GM21526 (cell line): Measurements from ENCODE around the gene GARIN5B.

Experiments
- ATAC-seq: cut with Tn5 transposase; IDR thresholded peaks from one replicate; pipeline ENCODE4 v1.9.1; 2021; ENCODE audit warnings: moderate library complexity; ENCODE audit not compliant: unreplicated experiment, low FRiP score

Gene GARIN5B

DNA sequence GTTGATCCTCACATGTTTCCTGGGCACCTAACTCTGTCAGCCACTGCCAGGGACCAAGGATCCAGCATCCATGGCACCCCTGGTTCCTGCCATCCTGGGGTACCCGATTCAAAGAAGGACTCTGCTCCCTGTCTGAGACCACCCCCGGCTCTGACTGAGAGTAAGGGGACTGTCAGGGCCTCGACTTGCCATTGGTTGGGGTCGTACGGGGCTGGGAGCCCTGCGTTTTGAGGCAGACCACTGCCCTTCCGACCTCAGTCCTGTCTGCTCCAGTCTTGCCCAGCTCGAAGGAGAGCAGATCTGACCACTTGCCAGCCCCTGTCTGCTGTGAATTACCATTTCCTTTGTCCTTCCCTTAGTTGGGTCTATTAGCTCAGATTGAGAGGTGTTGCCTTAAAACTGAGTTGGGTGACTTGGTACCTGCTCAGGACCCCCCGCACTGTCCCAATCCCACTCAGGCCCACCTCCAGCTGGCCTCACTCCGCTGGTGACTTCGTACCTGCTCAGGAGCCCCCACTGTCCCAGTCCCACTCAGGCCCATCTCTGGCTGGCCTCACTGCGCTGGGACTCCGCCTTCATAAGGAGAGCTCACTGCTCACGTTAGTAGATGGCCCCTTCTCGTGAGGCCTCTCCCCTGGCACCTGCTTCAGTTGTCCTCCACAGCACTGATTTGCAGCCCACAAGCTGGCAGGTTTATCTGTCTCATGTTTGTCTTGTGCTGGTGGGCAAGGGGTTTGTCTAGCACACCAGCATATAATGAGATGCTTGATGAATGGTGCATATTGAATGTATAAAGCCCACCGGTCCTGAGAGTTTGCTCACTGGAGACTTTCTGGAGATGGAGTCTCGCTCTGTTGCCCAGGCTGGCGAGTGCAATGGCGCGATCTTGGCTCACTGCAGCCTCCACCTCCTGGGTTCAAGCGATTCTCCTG lies 26.6 kb upstream of the GARIN5B start:
- ATAC-seq, result no peak

DNA sequence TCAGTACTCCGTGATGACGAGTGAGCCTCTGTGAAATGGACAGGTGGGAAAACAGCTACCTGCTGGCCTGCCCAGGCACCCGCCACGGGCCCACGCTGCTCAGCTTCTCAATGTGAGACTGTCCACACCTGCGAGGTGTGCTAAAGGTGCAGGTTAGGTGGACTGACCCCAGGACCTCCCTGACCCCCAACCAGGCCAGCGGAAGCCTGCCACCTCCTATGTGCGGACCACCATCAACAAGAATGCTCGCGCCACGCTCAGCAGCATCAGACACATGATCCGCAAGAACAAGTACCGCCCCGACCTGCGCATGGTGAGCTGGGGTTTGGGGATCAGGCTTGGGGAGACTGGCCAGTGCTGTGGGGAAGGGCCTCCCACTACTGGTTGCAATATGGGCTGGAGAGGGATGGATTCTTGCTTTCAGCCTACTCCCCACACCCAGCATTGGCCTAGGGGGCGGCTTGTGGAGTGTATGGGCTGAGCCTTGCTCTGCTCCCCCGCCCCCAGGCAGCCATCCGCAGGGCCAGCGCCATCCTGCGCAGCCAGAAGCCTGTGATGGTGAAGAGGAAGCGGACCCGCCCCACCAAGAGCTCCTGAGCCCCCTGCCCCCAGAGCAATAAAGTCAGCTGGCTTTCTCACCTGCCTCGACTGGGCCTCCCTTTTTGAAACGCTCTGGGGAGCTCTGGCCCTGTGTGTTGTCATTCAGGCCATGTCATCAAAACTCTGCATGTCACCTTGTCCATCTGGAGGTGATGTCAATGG lies 24.9 kb upstream of the GARIN5B start:
- no peak for ATAC-seq

DNA sequence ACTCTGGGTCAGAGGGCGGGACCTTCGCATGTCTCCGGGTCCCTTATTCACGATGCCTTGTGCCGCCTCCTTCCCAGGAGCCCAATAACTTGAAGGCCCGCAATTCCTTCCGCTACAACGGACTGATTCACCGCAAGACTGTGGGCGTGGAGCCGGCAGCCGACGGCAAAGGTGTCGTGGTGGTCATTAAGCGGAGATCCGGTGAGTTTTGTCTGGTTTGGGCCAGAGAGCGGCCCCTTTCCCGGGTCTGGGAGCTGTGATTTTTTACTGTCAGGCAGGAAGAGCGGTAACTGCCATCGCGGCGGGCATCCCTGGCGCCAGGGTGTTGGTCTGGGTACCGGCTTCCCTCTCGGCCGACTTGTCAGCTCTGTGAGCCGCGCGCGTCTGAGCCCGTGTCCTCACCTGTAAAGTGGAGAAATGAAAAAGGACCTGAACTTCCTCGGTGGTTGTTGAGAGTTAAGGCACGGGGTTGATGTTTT lies 23.5 kb upstream of the GARIN5B start:
- ATAC-seq, result no peak

DNA sequence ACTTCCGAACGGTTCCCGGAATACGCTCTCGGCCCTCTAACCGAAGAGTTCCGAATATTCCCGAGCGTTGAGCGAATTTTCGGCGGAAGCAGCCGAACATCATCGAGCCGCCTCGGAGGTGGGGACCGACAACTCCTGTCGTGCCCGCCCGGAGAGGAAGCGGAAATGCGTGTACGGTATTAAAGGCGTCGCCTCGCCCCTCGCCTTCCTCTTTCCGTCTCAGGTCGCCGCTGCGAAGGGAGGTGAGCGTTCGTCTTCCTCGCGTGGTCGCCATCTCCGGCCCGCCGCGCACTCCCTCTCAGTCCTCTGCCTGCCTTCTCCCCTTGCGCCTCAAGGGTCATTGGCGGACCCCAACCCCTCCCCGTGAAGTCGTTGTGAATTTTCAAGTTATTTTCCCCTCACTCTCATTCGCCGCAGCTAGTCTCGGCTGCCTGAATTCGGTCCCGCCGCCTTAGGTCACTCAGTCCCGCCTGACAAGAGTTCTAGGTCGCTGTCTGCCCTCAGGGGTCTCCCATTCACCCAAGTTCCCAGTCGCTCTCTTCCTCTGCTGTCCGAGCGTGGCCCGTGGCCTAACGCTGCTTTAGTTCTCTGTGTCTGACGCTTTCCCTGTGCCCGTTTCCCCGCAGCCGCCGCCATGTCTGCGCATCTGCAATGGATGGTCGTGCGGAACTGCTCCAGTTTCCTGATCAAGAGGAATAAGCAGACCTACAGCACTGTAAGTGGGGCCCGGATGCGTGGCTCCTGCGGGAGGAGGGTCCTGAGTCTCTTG lies 22.8 kb upstream of the GARIN5B start, which contains the start of gene RPL28:
TSS of gene RPL28 (plus strand) at position 209 of the 769 bp plus-strand sequence. CDS start at position 635, 426 bp downstream.
- peak; percentile 51 for ATAC-seq

DNA sequence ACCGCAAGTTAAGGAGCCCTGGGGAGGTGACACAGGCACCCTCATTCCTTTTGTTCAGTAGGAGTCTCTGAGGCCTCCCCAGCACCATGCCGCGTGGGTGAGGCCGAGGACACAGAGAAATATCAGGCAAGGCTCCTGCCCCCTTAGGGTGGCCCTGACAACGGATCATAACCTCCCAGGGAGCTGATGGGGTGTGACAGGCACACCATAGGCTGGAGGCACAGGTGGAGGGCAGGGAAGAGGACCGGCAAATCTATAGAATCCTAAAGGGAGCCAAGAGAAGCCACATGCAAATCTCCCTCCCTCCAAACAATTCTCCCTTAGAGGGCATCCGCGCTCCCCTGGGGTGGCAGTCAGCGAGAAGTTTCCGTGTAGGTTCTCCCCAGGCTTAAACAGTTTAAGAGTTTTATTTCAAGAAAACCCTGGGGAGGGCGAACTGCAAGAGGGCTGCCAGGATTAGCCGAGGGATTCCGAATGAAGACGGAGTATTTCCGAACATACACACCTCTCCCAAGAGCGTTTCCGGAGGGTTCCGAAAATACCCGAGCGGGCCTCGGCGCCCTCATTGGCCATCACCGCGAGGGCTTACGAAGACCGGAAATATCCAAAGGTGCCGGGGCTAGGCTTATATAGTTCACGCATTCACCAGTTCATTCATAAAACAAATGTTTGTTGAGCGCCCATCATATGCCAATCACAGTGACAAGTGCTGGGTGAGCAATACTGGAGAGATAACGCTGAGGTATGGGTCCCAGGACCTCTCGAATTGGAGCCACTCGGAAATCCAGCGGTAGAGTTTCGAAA lies 22.1 kb upstream of the GARIN5B start:
- peak; percentile 59 for ATAC-seq

DNA sequence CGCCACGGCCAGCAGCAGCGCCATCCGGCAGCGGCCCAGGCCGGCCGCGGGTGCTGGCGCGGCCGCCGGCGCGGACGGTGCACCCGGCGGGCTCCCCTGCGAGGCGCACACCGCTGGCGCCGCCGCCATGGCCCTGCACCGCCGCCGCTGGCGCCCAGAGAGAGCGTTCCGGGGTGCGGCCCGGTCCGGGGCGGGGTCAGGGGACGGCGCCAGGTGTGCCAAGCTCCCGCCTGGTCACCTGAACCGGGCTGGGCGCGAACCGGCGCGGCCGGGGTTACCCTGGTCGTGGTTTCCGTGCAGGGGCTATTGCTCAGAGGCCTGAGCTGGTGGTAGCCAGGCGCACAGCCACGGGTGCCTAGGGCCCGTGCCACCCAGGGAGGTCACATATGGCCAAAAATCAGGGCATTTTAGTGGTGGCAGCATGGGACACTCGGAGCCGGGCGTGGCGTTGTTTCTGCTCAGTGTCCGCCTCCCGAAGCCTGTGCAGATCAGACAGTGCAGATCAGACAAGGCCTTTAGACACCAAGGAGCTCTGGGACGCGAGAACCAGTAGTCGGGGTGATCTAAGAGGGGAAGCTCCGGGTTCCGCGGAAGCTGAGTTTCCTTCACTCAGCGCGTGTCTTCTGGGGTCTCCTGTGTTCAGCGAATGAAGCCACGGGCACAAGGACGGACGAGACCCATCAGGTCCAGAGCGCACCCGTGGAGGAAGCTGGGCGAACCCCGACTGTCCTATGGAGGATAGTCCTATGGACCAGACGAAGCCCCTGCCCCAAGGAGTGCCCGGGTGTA lies 21.3 kb upstream of the GARIN5B start, which contains the start of gene TMEM238:
TSS of gene TMEM238 (minus strand) at position 162 of the 789 bp plus-strand sequence. CDS start at position 129, 33 bp downstream.
- ATAC-seq, result no peak

DNA sequence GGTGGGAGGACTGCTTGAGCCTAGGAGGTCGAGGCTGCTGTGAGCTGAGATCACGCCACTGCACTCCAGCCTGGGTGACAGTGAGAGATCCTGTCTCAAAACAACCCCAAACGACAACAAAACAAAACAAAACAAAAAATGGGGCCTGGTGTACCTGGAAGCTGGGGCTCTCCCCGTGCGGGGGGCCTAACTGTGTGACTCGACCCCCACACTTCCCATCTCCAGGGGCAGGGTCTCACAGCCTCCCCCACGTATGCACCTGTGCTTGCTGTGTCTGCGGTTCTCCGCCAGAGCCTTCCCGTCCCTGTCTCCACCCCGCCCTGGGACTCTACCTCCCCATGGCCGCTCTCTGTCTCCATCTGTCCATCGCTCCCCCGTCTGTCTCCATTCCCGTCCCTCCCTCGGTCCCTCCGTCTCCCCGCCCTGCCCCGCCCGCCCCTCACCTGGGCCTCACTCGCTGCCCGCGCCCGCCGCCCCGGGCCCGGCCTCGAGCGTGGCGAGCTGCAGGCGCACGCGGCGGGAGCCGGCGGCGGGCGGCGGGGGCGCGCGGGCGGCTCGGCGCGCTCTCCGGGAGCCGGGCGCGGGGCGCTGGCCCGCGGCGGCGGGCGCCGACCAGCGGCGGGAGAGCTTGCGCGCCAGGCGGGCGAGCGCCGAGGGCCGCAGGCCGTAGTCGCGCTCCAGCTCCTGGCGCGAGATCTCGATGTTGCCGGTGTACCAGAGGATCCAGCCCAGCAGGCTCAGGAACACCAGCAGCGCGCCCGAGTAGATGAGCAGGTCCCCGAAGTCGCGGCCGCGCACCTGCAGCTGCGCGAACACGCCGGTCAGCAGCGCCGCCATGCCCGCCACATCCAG lies 20.4 kb upstream of the GARIN5B start:
- no peak for ATAC-seq

DNA sequence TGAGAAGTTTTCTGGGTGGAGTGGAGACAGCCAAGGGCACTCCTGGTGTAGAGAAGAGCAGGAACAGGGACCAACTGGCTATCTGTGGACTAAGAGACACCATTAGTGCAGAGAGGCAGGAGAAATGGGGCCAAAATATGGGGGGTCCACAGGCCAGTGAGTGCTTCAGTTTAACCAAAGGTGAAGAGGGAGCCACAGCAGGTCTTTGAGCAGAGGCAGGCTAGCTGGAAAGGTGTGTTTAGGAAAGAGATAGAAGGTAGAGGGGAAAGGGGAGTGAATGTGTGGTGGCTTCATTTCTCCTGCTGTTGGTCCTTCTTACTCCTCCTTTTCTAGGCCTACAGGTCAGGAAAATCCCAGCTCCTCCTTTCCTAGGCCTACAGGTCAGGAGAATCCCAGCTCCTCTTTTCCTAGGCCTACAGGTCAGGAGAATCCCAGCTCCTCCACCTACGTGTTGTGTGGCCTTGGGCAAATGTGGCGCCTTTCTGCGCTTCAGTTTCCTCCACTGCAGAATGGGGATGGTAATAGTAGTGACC lies 19.5 kb upstream of the GARIN5B start:
- no peak for ATAC-seq

DNA sequence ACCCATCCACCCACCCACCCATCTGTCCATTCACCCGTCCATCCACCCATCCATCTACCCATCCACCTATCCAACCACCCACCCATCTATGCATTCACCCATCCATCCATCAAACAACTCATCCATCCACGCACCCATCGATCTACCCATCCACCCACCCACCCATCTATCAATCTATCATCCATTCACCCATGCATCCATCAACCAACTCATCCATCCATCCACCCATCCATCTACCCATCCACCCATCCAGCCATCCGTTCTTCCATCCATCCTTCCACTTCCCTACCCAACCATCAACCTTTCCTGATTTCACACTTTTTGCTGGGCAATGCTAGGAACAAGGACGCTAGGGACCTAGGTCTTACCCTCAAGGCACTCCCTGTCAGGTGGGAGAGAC lies 19.0 kb upstream of the GARIN5B start:
- no peak for ATAC-seq

DNA sequence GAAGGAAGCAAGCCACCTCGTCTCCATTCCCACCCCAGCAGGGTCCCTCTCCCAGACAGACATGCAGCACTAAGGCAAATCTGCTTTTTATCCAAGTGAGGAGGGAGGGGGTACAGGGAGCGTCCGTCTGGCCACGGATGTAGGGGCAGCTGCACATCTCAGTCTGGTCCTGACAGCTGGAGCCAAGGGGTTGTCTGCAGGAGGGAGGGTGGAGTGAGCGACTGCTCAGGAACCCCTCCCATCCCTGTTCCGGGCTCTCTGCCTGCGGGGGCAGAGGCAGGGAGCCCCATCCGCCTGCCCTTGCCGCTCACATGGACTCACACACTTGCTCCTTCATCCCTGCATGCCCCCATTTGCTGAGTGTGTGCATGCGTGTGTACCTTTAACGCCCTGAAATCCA lies 16.1 kb upstream of the GARIN5B start:
- ATAC-seq, result no peak

DNA sequence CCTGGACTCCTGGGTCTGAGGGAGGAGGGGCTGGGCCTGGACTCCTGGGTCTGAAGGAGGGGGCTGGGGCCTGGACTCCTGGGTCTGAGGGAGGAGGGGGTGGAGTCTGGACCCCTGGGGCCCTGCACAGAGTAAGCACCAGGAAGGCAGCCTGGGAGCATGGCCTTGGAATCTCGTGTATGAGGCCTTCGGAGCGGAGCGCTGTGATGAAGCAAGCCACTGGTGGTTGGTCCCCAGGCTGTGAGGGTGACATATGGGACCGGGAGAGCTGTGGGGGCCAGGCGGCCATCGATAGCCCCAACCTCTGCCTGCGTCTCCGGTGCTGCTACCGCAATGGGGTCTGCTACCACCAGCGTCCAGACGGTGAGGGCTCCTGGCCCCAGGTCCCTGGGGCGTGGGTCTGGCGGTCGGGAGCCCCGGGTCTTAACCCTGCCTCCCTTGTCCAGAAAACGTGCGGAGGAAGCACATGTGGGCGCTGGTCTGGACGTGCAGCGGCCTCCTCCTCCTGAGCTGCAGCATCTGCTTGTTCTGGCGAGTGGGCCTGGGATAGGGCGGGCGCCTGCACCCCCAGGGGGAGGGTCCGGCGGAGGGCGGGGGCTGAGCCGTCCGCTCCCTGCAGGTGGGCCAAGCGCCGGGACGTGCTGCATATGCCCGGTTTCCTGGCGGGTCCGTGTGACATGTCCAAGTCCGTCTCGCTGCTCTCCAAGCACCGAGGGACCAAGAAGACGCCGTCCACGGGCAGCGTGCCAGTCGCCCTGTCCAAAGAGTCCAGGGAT lies 14.5 kb upstream of the GARIN5B start:
- ATAC-seq, result no peak

DNA sequence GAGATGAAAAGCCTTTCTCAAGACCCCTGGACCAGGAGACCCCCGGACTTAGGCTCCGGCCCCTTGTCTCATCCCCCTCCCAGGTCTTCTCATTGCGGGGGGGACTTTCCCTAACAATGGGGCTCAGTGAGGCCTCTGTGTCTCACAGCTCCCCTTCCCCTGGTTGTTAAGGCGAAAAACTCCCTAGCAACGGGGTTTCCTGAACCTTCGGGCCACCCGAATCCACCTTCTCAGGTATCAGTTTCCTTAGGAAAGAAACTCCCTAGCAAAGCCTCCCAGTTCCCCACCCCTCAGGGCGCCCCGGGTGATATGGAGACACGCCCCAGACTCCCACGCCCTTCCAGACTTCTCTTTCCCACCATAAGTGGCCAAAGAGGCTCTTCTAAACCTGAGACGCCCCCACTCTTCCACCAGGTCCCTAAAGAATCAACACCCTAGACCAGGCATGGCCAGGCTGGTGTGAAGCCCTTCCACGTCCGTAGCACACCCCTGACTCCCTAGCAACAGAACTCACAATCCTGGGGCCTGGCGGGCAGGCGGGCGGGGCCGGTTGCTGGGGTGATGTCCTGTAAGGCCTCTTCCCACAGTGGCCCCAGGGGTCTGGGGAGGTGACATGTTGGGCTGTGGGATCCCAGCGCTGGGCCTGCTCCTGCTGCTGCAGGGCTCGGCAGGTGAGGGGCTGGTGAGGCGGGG lies 13.3 kb upstream of the GARIN5B start, which contains the start of gene TMEM190:
TSS of gene TMEM190 (plus strand) at position 586 of the 693 bp plus-strand sequence. CDS start at position 614, 28 bp downstream.
- ATAC-seq, result no peak

DNA sequence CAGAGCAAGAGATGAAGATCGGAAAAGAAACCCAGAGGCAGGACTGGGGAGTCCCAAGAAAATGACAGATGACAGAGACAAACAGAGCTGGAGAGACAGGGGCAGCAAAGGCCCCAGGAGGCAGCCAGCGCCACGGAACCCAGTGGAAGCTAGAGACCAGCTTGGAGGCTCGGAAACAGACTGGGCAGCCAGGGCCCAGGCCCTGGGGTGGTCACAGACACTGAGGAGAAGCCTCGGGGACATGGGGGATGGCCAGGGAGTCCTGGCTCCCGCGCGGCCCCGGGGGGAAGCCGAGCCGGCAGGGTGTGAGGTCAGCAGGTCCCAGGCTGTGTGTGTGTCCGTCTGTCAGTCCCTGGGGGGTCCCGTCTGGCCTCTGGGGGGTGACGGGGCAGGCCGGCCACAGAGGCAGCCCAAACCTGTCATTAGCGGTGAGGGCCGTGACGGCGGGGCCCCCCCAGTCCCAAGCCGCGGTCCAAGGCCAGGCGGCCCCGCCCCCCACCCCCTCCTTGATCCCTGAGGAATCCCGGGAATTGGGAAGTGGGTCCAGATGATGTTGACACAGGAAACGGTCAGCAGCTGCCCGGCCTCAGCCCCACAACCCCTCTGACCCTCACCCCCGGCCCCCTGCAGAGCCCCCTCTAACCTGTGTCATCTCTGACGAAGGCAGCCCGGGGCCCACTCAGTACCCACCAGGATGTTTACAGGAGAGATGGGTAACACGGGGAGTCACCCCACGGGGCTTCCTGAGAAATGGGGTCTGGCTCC lies 11.1 kb upstream of the GARIN5B start:
- no peak for ATAC-seq

DNA sequence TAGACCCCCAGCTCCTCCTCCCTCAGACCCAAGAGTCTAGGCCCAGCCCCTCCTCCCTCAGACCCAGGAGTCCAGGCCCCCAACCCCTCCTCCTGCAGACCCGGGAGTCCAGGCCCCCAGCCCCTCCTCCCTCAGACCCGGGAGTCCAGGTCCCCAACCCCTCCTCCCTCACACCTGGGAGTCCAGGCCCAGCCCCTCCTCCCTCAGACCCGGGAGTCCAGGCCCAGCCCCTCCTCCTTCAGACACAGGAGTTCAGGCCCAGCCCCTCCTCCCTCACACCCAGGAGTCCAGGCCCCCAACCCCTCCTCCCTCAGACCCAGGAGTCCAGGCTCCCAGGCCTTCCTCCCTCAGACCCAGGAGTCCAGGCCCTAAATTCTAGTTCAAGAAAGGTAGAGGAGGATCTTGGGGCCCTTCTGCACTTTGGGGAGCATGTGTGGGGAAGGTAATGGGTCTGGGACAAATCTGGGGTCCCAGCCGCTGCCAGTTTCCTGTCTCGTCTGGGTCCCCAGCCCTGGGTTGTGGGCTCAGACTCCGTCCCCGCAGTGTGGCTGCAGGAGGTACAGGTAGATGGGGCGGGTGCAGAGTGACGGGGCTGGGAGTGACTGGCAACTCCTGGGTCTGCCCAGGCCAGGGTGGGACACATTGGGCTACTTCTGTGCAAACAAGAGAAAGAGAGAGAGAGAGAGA lies 10.4 kb upstream of the GARIN5B start:
- ATAC-seq, result no peak
